SJCRH30 (cell line): Measurements from ENCODE around the gene GGPS1. TPM values are rescaled to one million over a fixed set of nuclear protein-coding genes. Genes with fewer than 3 reads are reported as not detected.

Experiments used
- DNase-seq, 2 experiments: peaks; one replicate each; pipeline ENCODE4 v3.0.0-alpha.2; 2015 to 2020
- H3K27ac ChIP-seq: fragments of 250-450 bp; sonication (Bioruptor Pico); 2 replicates; pipeline ENCODE4 v1.5.1; 2020; ENCODE audit warnings: mild to moderate bottlenecking, moderate library complexity
- H3K27me3 ChIP-seq: fragments of 250-450 bp; sonication (Bioruptor Pico); 2 replicates; pipeline ENCODE4 v1.5.1; 2020; ENCODE audit warnings: mild to moderate bottlenecking, moderate library complexity
- H3K36me3 ChIP-seq: fragments of 250-450 bp; sonication (Bioruptor Pico); 2 replicates; pipeline ENCODE4 v1.5.1; 2020; ENCODE audit warnings: mild to moderate bottlenecking, moderate library complexity
- H3K4me1 ChIP-seq: fragments of 250-450 bp; sonication (Bioruptor Pico); 2 replicates; pipeline ENCODE4 v1.5.1; 2020; ENCODE audit warnings: mild to moderate bottlenecking, moderate library complexity
- H3K4me3 ChIP-seq: fragments of 250-450 bp; sonication (Bioruptor Pico); 2 replicates; pipeline ENCODE4 v1.5.1; 2020; ENCODE audit warnings: mild to moderate bottlenecking, moderate library complexity
- H3K9me3 ChIP-seq: fragments of 250-450 bp; sonication (Bioruptor Pico); replicated peaks from 2 replicates; pipeline ENCODE4 v1.5.1; 2020; ENCODE audit warnings: mild to moderate bottlenecking, moderate library complexity
- total RNA-seq: library from RNA; depleted of rRNA; stranded (reverse); fragments of >200 nt; shearing (Covaris generic); gene quantifications from 2 replicates; pipeline ENCODE4 v1.2.3, GENCODE V29; 2014

The GGPS1 gene
- total RNA-seq, 1 experiment from 2014 or later, result 20.7 TPM

DNA sequence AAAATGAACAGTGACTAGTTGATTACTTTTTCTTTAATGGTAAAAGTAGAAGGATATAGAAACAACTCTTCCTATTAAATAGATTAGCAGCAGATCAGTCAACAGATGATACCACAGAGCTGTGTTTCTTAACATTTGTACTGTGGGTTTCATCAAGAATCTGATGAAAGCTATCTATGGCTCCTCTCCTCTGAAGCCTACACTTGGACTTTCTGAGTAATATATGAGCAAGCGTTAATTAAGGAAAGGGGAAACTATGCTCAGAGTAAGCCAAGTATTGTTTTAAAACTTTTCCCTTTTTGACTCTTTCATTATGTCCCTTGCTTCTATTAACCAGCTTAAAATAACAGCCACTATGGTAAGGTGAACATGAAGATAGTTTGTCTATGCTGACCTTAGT, 11.2 kb upstream of the GGPS1 start:
- Histone ChIP-seq H3K36me3 (peaks cover 20% of the 10 kb centered on the region), H3K4me1 (no peaks in the 10 kb centered on the region), H3K4me3 (no peak overlapping the region), H3K9me3 (no peaks in the 10 kb centered on the region), H3K27me3 (no peaks in the 10 kb centered on the region), H3K27ac (no peak overlapping the region)
- DNase-seq, result no peak

DNA sequence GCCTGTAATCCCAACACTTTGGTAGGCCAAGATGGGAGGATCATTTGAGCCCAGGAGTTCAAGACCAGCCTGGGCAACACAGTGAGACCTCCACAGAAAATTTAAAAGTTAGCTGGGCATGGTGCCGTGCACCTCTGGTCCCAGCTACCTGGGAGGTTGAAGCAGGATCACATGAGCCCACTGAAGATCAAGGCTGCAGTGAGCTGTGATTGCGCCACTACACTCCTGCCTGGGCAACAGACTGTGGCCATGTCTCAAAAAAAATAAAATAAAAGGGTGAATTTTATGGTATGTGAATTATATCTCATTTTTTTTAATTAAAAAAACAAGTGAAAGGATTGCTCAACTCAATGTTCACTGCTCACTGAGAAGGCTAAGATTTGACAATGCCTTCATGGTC, 9.1 kb upstream of the GGPS1 start:
- H3K27ac ChIP-seq, result no peak overlapping the region
- DNase-seq, result no peak
- no peaks in the 10 kb centered on the region for H3K4me1 ChIP-seq
- H3K9me3 ChIP-seq, result no peaks in the 10 kb centered on the region
- no peaks in the 10 kb centered on the region for H3K27me3 ChIP-seq
- no peak overlapping the region for H3K4me3 ChIP-seq
- peaks cover 19% of the 10 kb centered on the region for H3K36me3 ChIP-seq

DNA sequence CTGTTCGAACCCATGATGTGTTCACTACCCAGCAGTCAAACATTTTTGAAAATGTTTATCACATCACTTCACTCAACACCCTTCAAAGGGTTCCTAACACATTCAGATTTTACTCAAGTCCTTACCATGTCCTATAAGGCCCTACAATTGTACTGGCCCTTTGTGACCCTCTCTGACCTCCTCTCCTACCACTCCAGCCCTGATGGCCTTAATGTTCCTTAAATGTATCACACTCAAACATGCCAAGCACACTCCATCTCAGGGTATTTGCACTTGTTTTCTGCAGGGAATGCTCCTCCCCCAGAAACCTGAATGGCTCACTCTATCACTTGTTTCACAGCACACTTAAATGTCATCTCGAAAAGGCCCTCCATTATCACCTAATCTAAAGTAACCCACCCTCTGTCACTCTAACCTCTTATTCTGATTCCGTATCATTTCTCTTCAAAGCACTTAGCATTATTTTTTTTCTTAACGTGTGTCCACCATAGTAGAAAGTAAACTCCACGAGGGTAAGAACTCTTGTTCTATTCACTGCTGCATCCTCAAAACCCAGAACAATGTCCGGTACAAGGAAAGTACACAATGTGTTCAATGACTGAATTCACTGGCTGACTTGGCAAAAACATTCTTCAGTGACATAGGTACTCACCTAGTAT, 7.7 kb upstream of the GGPS1 start:
- Histone ChIP-seq H3K9me3 (no peaks in the 10 kb centered on the region), H3K4me3 (no peak overlapping the region), H3K27ac (no peak overlapping the region), H3K36me3 (peaks cover 16% of the 10 kb centered on the region), H3K4me1 (no peaks in the 10 kb centered on the region), H3K27me3 (no peaks in the 10 kb centered on the region)
- DNase-seq, result no peak

DNA sequence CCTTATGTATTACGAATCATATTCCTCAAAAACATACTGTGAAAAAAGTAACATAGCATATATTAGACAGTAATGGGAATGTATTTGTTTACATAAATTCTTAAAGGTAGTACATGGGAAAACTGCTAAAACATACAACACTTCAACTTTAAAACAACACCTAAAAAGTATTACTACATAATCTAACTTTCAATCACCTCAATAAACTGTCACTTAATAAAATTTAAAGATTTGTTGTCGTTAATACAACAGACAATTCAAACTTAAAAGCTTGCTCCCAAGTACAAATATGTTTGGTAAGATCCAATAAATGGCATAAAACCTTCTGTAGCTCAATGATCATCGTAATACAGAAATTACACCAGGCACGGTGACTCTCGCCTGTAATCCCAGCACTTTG, 4.1 kb upstream of the GGPS1 start:
- no peaks in the 10 kb centered on the region for H3K27me3 ChIP-seq
- no peaks in the 10 kb centered on the region for H3K9me3 ChIP-seq
- peaks cover 2% of the 10 kb centered on the region for H3K36me3 ChIP-seq
- no peak for DNase-seq
- no peak overlapping the region for H3K27ac ChIP-seq
- H3K4me1 ChIP-seq, result no peaks in the 10 kb centered on the region
- H3K4me3 ChIP-seq, result no peak overlapping the region

DNA sequence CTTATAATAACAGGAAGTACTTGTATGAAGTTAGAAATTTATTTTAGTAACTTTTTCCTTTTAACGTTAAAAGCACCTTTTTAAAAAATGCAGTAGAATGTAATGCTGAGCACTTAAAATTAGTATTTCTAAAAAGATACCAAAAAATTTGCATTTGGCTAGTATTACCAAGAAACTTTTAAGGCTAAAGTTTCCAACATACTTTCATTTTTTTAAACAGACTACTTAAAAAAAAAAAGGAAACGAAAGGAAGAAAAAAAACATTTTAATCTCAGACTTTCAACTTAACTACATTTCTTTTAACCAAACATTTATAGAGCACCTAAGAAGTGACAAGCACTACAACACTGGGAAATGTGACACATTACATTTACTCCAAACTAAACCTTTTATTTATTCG, 3.2 kb upstream of the GGPS1 start:
- peaks cover 2% of the 10 kb centered on the region for H3K36me3 ChIP-seq
- no peak for DNase-seq
- no peaks in the 10 kb centered on the region for H3K27me3 ChIP-seq
- H3K4me3 ChIP-seq, result no peak overlapping the region
- H3K4me1 ChIP-seq, result no peaks in the 10 kb centered on the region
- H3K27ac ChIP-seq, result no peak overlapping the region
- H3K9me3 ChIP-seq, result no peaks in the 10 kb centered on the region

- H3K9me3 ChIP-seq, result no peaks in the 10 kb centered on the region
- no peaks in the 10 kb centered on the region for H3K27me3 ChIP-seq
- H3K36me3 ChIP-seq, result peaks cover 2% of the 10 kb centered on the region
- no peak overlapping the region for H3K27ac ChIP-seq
- H3K4me1 ChIP-seq, result peaks cover under 1% of the 10 kb centered on the region; the same call in 1 of the 2 replicates
- H3K4me3 ChIP-seq, result peak overlapping the region; percentile 91
- DNase-seq, result no peak
These were observed 2.5 kb upstream of the GGPS1 start for GRCh38 chr1:235325854-235326253.

- peak; percentile 45 to 58 for DNase-seq
- Histone ChIP-seq H3K4me3 (peak overlapping the region; percentile 91), H3K36me3 (peaks cover 1% of the 10 kb centered on the region), H3K4me1 (peaks cover 5% of the 10 kb centered on the region; the same call in 1 of the 2 replicates), H3K27ac (peak overlapping the region; percentile 67), H3K9me3 (no peaks in the 10 kb centered on the region), H3K27me3 (no peaks in the 10 kb centered on the region)
These were observed 1.4 kb upstream of the GGPS1 start for GRCh38 chr1:235326719-235327558.

DNA sequence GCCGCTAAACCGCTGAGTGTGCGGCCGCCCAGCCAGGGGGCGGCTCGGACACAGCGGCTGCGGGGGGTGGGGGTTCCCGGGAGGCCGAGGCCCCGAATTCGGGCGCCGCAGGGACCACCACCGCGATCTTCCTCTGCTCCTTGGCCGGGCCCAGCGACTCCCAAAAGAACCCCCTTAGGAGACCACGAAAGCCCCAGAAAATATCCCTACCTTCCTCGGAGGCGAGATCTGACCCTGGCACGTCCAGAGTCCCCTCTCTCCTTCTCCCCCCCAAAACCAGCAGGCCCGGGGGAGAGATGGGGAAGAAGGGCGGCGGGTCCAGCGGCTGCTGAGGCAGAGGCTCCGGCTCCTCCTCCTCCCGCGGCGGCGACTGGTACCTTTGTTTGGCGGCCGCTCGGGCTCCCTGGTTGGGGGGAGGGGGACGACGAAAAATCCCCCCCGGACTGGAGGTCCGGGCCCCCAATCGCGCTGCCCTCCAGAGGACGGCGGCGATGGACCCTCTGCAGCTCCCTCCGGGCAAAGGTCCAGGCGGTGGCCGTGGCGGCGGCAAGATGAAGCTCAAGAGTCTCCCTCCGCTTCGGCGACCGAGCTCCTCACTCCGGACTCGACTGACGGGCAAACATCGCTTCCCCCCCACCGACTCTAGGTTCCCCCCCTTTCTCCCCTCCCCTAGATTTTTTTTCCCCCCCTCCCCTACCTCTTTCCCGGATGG, 655 bp upstream of the GGPS1 start, which contains the start of gene ARID4B:
ARID4B (minus strand) TSS at position 621 of the 712 bp plus-strand sequence. CDS start 1,260 bp downstream, outside the sequence.
- Histone ChIP-seq H3K4me3 (peak within 1 kb of the TSS; percentile 91), H3K27ac (peak within 1 kb of the TSS; percentile 90), H3K4me1 (peaks cover 5% of the 10 kb centered on the region; the same call in 1 of the 2 replicates)

DNA sequence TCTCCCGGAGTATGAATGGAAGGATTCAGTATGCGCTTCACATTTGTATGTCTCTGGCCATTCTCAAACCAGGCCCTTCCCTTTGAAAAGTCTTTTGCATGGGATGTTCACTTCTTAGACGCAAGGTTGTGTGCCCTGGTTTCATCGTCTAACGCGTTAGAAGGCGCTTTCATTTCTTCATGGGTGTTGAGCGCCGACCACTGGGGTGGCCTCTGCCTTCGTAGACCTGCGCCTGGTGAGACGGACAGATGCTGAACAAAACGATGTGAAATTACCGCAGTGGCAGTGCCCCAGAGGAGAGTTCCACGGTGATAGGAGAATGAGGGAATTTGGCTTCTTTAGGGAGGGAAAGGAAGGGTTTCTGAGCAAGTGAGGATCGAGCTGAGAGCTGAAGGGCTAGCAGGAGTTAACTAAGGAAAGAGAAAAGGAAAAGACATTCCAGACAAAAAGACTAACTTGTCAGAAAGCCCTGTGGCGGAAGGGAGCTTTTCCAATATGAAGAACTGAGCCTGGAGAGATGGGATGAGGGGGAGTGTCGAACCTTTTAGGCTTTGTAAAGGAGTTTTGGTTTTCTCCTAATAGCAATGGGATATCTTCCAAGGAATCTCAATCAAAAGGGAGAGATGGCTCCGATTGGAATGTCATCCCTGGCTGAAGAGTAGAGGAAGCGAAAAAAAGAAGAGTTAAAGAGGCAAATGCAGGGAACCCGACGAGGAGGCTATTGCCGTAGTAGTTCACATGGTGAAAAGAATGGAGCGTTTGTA, 951 bp downstream of the GGPS1 start:
- DNase-seq, result peak; percentile 29 to 60

More for the DNA sequence above, 655 bp upstream of the GGPS1 start, which contains the start of gene ARID4B:
- H3K36me3 ChIP-seq, result no peaks in the 10 kb centered on the region; the same call in 1 of the 2 replicates
- DNase-seq, result no peak
- no peaks in the 10 kb centered on the region for H3K27me3 ChIP-seq
- no peaks in the 10 kb centered on the region for H3K9me3 ChIP-seq

DNA sequence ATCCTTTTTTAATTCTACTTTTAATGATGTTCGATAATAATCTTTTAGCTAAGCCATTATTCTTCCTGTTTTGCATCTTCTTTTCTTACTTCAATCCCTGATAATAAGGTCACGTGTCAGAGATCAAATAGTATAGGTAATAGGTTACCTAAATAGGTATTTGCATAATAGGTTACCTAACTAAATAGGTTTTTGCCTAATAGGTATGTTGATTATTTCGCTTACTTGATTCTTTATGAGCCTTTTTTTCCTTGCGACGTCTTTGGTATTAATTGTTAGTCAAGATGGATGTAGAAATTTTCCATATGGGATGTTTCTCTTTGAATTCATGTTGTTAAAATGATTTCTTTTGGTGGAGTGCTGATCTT, 2.5 kb downstream of the GGPS1 start:
- Histone ChIP-seq H3K4me1 (peaks cover 5% of the 10 kb centered on the region; the same call in 1 of the 2 replicates), H3K9me3 (no peaks in the 10 kb centered on the region), H3K36me3 (0 out of 2 replicates have a peak, but pooled peaks cover 3% of the 10 kb centered on the region), H3K27me3 (no peaks in the 10 kb centered on the region), H3K4me3 (no peak overlapping the region), H3K27ac (no peak overlapping the region)
- no peak for DNase-seq

More for the DNA sequence above, 951 bp downstream of the GGPS1 start:
- Histone ChIP-seq H3K4me1 (peaks cover 5% of the 10 kb centered on the region; the same call in 1 of the 2 replicates), H3K9me3 (no peaks in the 10 kb centered on the region), H3K27ac (peak overlapping the region; percentile 90), H3K36me3 (no peaks in the 10 kb centered on the region; the same call in 1 of the 2 replicates), H3K4me3 (peak overlapping the region; percentile 85), H3K27me3 (no peaks in the 10 kb centered on the region)

DNA sequence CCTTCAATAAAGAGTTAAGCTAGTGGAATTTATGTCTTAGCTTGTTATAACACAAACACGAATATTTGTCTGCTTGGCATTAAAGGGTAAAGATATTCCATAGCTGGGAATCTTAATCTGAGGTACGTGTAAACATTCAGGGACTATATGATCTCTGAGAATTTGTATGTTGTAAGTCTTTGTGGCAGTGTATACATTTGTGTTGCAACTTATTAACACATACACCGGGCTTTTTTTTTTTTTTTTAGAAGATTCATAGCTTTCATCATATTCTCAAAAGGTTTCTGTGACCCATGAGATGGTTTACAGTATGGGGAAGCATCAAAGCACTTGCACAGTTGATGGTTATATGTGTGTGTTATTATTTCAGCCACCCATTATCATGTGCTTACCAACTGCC, 3.0 kb downstream of the GGPS1 start:
- Histone ChIP-seq H3K4me1 (peaks cover 5% of the 10 kb centered on the region; the same call in 1 of the 2 replicates), H3K4me3 (no peak overlapping the region), H3K27ac (no peak overlapping the region), H3K9me3 (no peaks in the 10 kb centered on the region), H3K36me3 (0 out of 2 replicates have a peak, but pooled peaks cover 3% of the 10 kb centered on the region), H3K27me3 (no peaks in the 10 kb centered on the region)
- no peak for DNase-seq

DNA sequence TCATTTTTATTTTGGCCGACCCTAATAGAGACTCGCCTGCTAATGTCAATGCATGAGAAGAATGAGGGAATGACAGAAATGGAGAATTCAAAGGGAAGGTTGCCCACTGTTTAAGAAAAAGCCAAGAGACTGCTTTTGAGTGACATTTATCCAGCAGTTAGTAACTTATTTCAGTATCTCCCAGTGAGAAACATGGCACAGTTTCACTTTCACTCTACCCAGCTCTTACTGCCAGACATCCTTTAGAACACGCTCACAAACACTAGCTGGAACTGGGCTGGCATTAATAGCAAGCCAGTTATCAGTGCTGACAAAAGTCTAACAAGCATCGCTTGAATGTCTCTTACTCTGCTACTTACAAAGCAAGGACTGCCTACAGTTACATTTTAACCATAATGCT, 8.5 kb downstream of the GGPS1 start:
- Histone ChIP-seq H3K4me1 (no peaks in the 10 kb centered on the region), H3K27me3 (no peaks in the 10 kb centered on the region), H3K27ac (no peak overlapping the region), H3K4me3 (no peak overlapping the region), H3K9me3 (no peaks in the 10 kb centered on the region), H3K36me3 (peaks cover 5% of the 10 kb centered on the region)
- no peak for DNase-seq

GRCh38 chr1:235339746-235340145, 11.4 kb downstream of the GGPS1 start:
- no peaks in the 10 kb centered on the region for H3K27me3 ChIP-seq
- no peaks in the 10 kb centered on the region for H3K4me1 ChIP-seq
- H3K9me3 ChIP-seq, result no peaks in the 10 kb centered on the region
- no peak for DNase-seq
- peaks cover 5% of the 10 kb centered on the region for H3K36me3 ChIP-seq
- H3K4me3 ChIP-seq, result no peak overlapping the region
- no peak overlapping the region for H3K27ac ChIP-seq

DNA sequence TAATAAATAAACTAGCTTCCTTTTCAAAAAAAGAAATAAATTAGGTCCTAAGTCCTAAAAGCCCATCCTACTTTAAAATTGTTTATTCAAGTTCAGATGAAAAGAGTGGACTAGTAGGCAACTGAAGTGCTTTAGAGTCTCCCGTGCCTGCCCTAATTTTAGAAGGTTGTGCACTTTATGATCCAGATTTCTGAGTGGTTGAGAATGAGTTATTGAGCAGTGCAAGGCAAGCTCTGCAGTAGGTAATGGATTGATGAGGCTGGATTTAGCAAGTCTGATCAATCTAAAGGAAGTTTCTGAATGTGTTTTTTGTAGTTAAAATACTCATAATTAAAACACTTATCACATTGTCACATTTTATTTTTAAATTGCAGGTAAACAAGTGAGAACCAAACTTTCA, 13.0 kb downstream of the GGPS1 start:
- peaks cover 2% of the 10 kb centered on the region for H3K36me3 ChIP-seq
- DNase-seq, result no peak
- no peak overlapping the region for H3K27ac ChIP-seq
- H3K27me3 ChIP-seq, result no peaks in the 10 kb centered on the region
- no peaks in the 10 kb centered on the region for H3K9me3 ChIP-seq
- H3K4me3 ChIP-seq, result no peak overlapping the region
- no peaks in the 10 kb centered on the region for H3K4me1 ChIP-seq
